Omental fat pad (tissue), 4 donors: ENCODE data around the gene ASTN2. TPM values are rescaled to one million over a fixed set of nuclear protein-coding genes. Genes with fewer than 3 reads are reported as not detected.

Source experiments
- ATAC-seq: fragments of 150-250 bp; one replicate; pipeline ENCODE4 v1.9.1; 2016; ENCODE audit warnings: mild to moderate bottlenecking, moderate library complexity; ENCODE audit not compliant: low FRiP score
- DNase-seq: peaks from one replicate; pipeline ENCODE4 v3.0.0-alpha.2; 2019; ENCODE audit warnings: low spot score
- total RNA-seq, 4 donors: library from RNA; depleted of rRNA; stranded (reverse); fragments of >200 nt; gene quantifications; one replicate each; pipeline ENCODE4 v1.1.0, GENCODE V29; 2016
- TF ChIP-seq, protein P1 (sequence below), 3 donors: fragments of 450-650 bp; IDR thresholded peaks; one replicate each; pipeline ENCODE4 v1.5.1; 2016 to 2017; ENCODE audit warnings: antibody characterized with exemption in 3 of 3, mild to moderate bottlenecking in 3 of 3, moderate library complexity in 2 of 3

ASTN2 gene
- total RNA-seq, 4 donors from 2014 or later = 1.1 to 8.4 (median 3.6) TPM

DNA sequence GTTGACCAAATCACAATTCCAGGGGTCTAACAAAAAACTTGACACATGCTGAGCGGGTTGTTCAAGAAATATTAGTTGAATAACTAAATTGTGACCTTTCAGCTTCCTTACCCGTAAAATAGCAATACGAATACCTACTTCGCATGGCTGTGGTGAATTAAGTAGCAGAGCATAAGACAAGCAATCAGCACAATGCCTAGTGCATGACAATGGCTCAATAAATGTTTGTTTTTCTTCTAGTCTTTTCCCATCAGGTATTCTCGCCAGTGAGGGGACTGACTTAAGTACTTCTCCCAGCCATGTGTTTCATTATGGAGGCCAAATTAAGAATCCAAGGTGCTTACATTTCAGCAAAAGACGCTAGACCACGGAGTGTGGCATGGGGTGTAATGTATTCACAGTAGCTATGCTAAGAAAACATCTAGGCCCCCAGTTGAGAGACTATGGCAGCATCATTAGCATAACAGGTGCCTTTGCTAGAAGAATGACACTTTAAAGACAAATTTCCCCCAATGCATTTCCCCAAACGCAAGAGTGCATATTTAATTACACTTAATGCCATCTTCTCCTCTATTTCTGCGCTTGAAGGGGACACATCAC lies 145.9 kb downstream of the ASTN2 start:
- no peak for DNase-seq
- no peak for ATAC-seq
- TF ChIP-seq, protein P1, sequence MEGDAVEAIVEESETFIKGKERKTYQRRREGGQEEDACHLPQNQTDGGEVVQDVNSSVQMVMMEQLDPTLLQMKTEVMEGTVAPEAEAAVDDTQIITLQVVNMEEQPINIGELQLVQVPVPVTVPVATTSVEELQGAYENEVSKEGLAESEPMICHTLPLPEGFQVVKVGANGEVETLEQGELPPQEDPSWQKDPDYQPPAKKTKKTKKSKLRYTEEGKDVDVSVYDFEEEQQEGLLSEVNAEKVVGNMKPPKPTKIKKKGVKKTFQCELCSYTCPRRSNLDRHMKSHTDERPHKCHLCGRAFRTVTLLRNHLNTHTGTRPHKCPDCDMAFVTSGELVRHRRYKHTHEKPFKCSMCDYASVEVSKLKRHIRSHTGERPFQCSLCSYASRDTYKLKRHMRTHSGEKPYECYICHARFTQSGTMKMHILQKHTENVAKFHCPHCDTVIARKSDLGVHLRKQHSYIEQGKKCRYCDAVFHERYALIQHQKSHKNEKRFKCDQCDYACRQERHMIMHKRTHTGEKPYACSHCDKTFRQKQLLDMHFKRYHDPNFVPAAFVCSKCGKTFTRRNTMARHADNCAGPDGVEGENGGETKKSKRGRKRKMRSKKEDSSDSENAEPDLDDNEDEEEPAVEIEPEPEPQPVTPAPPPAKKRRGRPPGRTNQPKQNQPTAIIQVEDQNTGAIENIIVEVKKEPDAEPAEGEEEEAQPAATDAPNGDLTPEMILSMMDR (IDR thresholded peaks at IDR 0.05) = no peak

GRCh38 chr9:117266855-117267497 lies 147.9 kb downstream of the ASTN2 start:
- DNase-seq = no peak
- no peak for ATAC-seq
- TF ChIP-seq, protein P1 (IDR thresholded peaks at IDR 0.05) = no peak

DNA sequence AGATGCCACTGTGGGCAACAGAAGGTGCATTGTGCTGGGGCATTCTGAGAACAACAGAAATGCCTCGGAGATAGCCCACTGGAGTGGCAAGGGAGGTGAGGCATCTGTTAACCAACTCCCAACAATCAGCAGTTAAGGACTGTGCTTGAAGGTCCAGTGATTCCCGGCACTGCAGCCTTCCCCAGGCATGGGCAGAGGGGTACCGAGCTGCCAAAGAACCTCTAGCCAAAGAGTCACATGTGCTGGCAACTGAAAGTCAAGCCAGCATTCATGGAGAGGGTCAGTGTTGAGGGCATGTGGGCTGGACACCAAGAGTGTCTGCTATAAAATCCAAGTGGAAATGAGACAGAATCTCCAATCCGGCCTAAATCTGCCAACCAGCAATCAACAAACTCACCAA lies 149.6 kb downstream of the ASTN2 start:
- no peak for ATAC-seq
- no peak for DNase-seq
- TF ChIP-seq, protein P1 (IDR thresholded peaks at IDR 0.05) = no peak

GRCh38 chr9:117258184-117258866 lies 156.5 kb downstream of the ASTN2 start:
- DNase-seq = no peak
- no peak for ATAC-seq
- TF ChIP-seq, protein P1 (IDR thresholded peaks at IDR 0.05) = no peak

DNA sequence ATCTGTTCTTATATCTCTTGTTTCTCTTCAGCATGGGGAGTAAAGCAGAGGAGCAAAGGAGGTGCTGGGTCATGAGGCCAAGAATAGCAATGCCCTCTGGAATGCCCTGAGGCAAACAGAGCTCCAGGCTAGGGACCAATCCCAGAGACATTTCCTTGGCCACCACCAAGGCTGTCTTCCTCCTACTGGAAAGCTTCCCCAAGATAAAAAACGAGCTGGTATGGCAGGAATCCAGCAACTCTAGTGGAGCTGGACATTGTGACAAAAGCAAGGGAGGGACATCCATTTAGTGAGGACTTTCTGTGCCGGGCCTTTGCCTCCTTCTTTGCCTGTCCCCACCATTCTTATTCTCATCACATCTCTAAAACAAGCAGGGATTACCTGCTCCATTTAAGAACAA lies 161.6 kb downstream of the ASTN2 start:
- ATAC-seq (no peak), DNase-seq (no peak)
- TF ChIP-seq, protein P1 (IDR thresholded peaks at IDR 0.05) = no peak

DNA sequence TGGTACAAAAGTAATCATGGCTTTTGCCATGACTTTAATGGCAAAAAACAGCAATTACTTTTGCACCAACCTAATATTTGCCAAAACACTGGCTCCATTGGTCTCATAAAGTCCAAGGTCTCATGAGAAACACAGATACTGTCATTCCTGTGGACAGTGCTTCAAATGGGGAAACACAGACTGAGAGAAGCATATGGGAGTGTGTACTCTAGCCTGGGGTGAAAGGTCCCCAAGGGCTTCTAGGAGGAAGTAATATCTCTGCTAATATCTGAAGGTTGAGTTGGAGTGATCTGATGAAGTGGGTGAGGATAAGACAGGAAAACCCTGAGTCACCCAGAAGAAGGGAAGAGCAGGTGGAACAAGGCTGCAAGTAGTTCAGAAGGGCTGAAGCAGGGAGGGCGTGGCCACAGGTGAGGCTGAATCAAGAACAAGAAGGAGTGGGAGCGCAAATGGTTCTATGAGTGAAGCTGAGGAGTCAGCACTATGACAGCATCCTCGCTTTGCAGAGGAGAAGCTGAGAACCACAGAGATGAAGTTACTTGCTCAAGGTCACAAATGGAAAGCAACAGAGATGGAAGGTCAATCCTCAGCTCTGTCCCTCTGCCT lies 164.1 kb downstream of the ASTN2 start:
- TF ChIP-seq, protein P1 (IDR thresholded peaks at IDR 0.05) = no peak
- ATAC-seq (no peak), DNase-seq (no peak)
